AG04450 (cell line): Measurements from ENCODE around the gene NRAP. TPM values are rescaled to one million over a fixed set of nuclear protein-coding genes. Genes with fewer than 3 reads are reported as not detected.

Experiments
- CTCF ChIA-PET: fragments of 300-600, 350-600 bp; formaldehyde crosslinking; extraction: SDS; loops from one replicate; lab custom pipeline; 2022; ENCODE audit warnings: antibody characterized with exemption, inconsistent platforms; lab: Charles Lee
- POLR2A ChIA-PET: fragments of 350-600 bp; formaldehyde crosslinking; extraction: SDS; loops from one replicate; lab custom pipeline; 2021; ENCODE audit warnings: antibody characterized with exemption, inconsistent platforms; lab: Yijun Ruan, JAX
- DNase-seq: peaks from one replicate; pipeline ENCODE4 v3.0.0-alpha.2; 2011; ENCODE audit warnings: low read depth, low spot score
- H3K27ac ChIP-seq: one replicate; pipeline ENCODE4 v1.5.1; 2012; ENCODE audit warnings: low read depth, low read length, control low read depth
- H3K27me3 ChIP-seq: one replicate; pipeline ENCODE4 v1.6.0; 2012; ENCODE audit warnings: low read length; ENCODE audit not compliant: control insufficient read depth, insufficient read depth
- H3K4me3 ChIP-seq: 2 replicates; pipeline ENCODE4 v1.5.1; 2011; ENCODE audit warnings: mild to moderate bottlenecking, low read depth, low read length, control low read depth
- H3K9me3 ChIP-seq: 2 replicates; pipeline ENCODE4 v1.5.1; 2012; ENCODE audit warnings: low read length; ENCODE audit not compliant: control insufficient read depth, insufficient read depth
- polyA plus RNA-seq: library from polyadenylated mRNA; depleted of rRNA; stranded (reverse); fragments of >200 nt; gene quantifications from 2 replicates; pipeline ENCODE4 v1.2.3, GENCODE V29; 2011
- TF ChIP-seq, protein P1 (sequence below): IDR thresholded peaks from 2 replicates; pipeline ENCODE4 v1.5.1; 2011; ENCODE audit warnings: low read depth, low read length, control low read depth, inconsistent platforms

NRAP gene
- polyA plus RNA-seq, 1 experiment = not detected

DNA sequence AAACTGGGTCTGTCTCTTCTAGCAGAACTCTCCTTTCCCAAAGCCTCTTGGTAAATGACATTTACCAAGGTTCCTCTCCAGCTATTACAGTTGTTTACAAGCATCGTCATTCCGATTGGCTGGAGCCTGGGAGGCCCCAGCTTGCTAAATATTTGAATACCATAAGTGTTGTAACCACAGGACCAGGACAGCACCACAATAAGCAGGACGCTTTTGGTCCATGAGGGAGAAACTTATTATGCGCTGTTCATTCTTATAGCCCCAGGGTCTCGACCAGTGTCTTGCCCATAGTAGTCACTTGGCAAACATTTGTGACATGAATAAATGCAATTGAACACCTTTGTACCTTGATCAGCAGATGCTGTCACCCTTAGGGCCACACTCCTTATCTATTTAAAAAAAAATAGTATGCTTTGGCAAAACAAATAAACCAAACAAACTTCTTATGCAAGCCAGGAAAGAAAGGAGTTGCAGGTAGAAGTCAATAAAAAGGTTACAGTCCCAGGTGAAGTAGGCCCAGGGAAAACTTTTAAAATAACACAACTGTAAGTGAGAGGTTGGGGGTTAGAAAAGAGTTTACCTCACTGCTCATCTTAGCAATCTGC, 32.8 kb downstream of the NRAP start:
- no peak for DNase-seq
- Histone ChIP-seq H3K9me3 (no peaks in the 10 kb centered on the region), H3K27me3 (no peaks in the 10 kb centered on the region), H3K27ac (no peak overlapping the region), H3K4me3 (no peak overlapping the region)
- POLR2A ChIA-PET = no interaction called here
- CTCF ChIA-PET = interaction anchor here (0.6 kb wide), 1 partner anchor 1540 kb away, joined by 3 read pairs; no protein-coding TSS in a partner anchor
- TF ChIP-seq, protein P1, sequence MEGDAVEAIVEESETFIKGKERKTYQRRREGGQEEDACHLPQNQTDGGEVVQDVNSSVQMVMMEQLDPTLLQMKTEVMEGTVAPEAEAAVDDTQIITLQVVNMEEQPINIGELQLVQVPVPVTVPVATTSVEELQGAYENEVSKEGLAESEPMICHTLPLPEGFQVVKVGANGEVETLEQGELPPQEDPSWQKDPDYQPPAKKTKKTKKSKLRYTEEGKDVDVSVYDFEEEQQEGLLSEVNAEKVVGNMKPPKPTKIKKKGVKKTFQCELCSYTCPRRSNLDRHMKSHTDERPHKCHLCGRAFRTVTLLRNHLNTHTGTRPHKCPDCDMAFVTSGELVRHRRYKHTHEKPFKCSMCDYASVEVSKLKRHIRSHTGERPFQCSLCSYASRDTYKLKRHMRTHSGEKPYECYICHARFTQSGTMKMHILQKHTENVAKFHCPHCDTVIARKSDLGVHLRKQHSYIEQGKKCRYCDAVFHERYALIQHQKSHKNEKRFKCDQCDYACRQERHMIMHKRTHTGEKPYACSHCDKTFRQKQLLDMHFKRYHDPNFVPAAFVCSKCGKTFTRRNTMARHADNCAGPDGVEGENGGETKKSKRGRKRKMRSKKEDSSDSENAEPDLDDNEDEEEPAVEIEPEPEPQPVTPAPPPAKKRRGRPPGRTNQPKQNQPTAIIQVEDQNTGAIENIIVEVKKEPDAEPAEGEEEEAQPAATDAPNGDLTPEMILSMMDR = no peak

GRCh38 chr10:113628607-113629153, 35.2 kb downstream of the NRAP start:
- TF ChIP-seq, protein P1 = no peak
- Histone ChIP-seq H3K27me3 (no peaks in the 10 kb centered on the region), H3K4me3 (no peak overlapping the region), H3K9me3 (no peaks in the 10 kb centered on the region), H3K27ac (no peak overlapping the region)
- CTCF ChIA-PET = interaction anchor here (1.5 kb wide), 1 partner anchor 13 kb away, joined by 4 read pairs; no protein-coding TSS in a partner anchor
- POLR2A ChIA-PET = no interaction called here
- DNase-seq = no peak

DNA sequence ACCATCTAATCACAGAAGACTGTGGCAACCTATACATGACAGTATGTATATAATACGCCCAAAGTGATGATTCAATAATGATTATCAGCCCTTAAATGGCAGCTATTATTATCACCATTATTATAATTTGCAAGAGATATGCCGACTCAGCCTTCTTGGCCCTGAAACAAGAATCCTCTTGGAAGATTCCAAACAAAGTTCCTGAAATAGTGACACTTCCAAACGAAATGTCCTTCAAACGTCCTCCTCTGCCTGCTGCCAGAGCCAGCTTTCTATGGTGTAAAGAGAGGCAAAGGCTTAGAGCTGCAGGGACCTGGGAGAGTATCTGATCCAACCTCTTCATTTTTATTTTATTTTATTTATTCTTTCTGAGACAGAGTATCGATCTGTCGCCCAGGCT, 36.0 kb downstream of the NRAP start:
- Histone ChIP-seq H3K4me3 (no peak overlapping the region), H3K27me3 (no peaks in the 10 kb centered on the region), H3K9me3 (no peaks in the 10 kb centered on the region), H3K27ac (no peak overlapping the region)
- TF ChIP-seq, protein P1 = no peak
- CTCF ChIA-PET = interaction anchor here (1.5 kb wide), 1 partner anchor 12 kb away, joined by 4 read pairs; no protein-coding TSS in a partner anchor
- POLR2A ChIA-PET = no interaction called here
- DNase-seq = no peak

DNA sequence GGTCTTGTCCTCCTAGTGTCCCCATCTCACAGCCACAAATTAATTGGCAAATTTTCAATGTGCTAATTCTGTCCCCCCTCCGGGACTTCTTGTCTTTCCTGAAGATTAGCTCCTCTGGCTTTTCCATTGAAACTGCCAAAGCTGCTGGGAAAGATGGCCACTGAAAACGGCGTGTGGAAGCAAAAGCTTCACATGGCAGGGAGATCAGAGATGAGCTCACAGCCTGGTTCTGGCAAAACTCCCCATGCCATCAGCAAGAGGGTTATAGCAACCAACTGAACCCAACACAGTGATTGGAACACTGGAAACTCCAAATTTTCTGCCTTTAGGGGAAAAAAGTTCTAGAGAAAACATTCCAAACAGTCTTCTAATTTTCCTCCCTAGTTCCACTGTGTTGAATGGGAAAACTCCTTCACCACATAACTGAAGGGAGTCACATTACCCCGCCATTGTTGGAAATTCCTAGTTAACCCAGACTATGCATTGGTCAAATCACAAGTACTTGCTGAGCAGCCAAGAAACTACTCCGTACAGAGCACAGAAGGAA, 37.0 kb downstream of the NRAP start:
- no peak overlapping the region for H3K4me3 ChIP-seq
- H3K27me3 ChIP-seq = peaks cover 2% of the 10 kb centered on the region
- no peaks in the 10 kb centered on the region for H3K9me3 ChIP-seq
- TF ChIP-seq, protein P1 = no peak
- no peak for DNase-seq
- ChIA-PET CTCF (interaction anchor here (1.5 kb wide), 1 partner anchor 11 kb away, joined by 4 read pairs; no protein-coding TSS in a partner anchor), POLR2A (no interaction called here)
- H3K27ac ChIP-seq = no peak overlapping the region
